ENCODE measurements around the gene ABHD16B.
A peak's percentile ranks its signal among the peaks of the same experiment; 100 is the strongest.

ABHD16B gene

GRCh38 chr20:63881451-63882226 is 20.3 kb downstream of the ABHD16B start:
- no peak for DNase-seq

- DNase-seq, result no peak
These were observed 21.2 kb downstream of the ABHD16B start for GRCh38 chr20:63882257-63883200.

- no peak for DNase-seq
These were observed 21.9 kb downstream of the ABHD16B start for GRCh38 chr20:63883201-63883593.

GRCh38 chr20:63884506-63885263 is 23.4 kb downstream of the ABHD16B start:
- no peak for DNase-seq

GRCh38 chr20:63885264-63886053 is 24.2 kb downstream of the ABHD16B start:
- DNase-seq, result no peak

- no peak for DNase-seq
These were observed 24.7 kb downstream of the ABHD16B start for GRCh38 chr20:63886054-63886419.

GRCh38 chr20:63886921-63887320 is 25.6 kb downstream of the ABHD16B start:
- no peak for DNase-seq

- DNase-seq, result no peak
These were observed 28.2 kb downstream of the ABHD16B start for GRCh38 chr20:63889241-63890200.

GRCh38 chr20:63890201-63890576 is 28.9 kb downstream of the ABHD16B start:
- DNase-seq, result no peak

GRCh38 chr20:63890616-63891015 is 29.3 kb downstream of the ABHD16B start:
- DNase-seq, result no peak

- no peak for DNase-seq
These were observed 30.0 kb downstream of the ABHD16B start for GRCh38 chr20:63891061-63892002.

GRCh38 chr20:63892402-63892801 is 31.1 kb downstream of the ABHD16B start:
- DNase-seq, result no peak

- DNase-seq, result no peak
These were observed 32.7 kb downstream of the ABHD16B start for GRCh38 chr20:63893999-63894357.

GRCh38 chr20:63894358-63895201 is 33.3 kb downstream of the ABHD16B start, which contains the start of gene DNAJC5:
Gene DNAJC5 (plus strand): TSS chr20:63895126. CDS start chr20:63928346, 33,220 bp downstream.
- peak; percentile 95 for DNase-seq

- DNase-seq, result no peak
These were observed 34.1 kb downstream of the ABHD16B start for GRCh38 chr20:63895202-63895951.

- DNase-seq, result no peak
These were observed 34.6 kb downstream of the ABHD16B start for GRCh38 chr20:63895952-63896263.

- DNase-seq, result peak; percentile 47
These were observed 35.2 kb downstream of the ABHD16B start for GRCh38 chr20:63896264-63897105.
